Measurements from ENCODE around the gene OTOP3.
"Not testable (repeated sequence)": the region's sequence is repeated elsewhere in the genome, so short reads cannot be mapped to it uniquely, and the experiment has no call there.

Gene OTOP3

GRCh38 chr17:74935585-74936469 lies at the start of gene OTOP3:
OTOP3 (plus strand) TSS chr17:74935898; CDS start chr17:74935922, 24 bp downstream.
- DNase-seq = no peak

GRCh38 chr17:74888469-74888868 lies 47.2 kb upstream of the OTOP3 start:
- DNase-seq = no peak

GRCh38 chr17:74890554-74890953 lies 45.1 kb upstream of the OTOP3 start:
- DNase-seq = no peak

- DNase-seq = no peak
These were observed 43.5 kb upstream of the OTOP3 start for GRCh38 chr17:74892013-74892841.

- no peak for DNase-seq
These were observed 42.5 kb upstream of the OTOP3 start, which contains the start of gene FADS6 for GRCh38 chr17:74892974-74893911. FADS6 (minus strand) TSS chr17:74893633; CDS start chr17:74893595, 38 bp downstream.

- no peak for DNase-seq
These were observed 41.6 kb upstream of the OTOP3 start for GRCh38 chr17:74893936-74894671.

- no peak for DNase-seq
These were observed 37.2 kb upstream of the OTOP3 start for GRCh38 chr17:74898376-74898946.

GRCh38 chr17:74900208-74900607 lies 35.5 kb upstream of the OTOP3 start:
- no peak for DNase-seq

GRCh38 chr17:74901353-74902135 lies 34.2 kb upstream of the OTOP3 start:
- DNase-seq = no peak

GRCh38 chr17:74903034-74903433 lies 32.7 kb upstream of the OTOP3 start:
- no peak for DNase-seq

GRCh38 chr17:74903671-74904070 lies 32.0 kb upstream of the OTOP3 start:
- DNase-seq = no peak

- DNase-seq = no peak
These were observed 30.9 kb upstream of the OTOP3 start for GRCh38 chr17:74904687-74905409.

GRCh38 chr17:74906214-74906793 lies 29.4 kb upstream of the OTOP3 start:
- DNase-seq = not testable (repeated sequence)

- DNase-seq = no peak
These were observed 28.7 kb upstream of the OTOP3 start for GRCh38 chr17:74907012-74907411.

GRCh38 chr17:74909097-74909496 lies 26.6 kb upstream of the OTOP3 start:
- not testable (repeated sequence) for DNase-seq

- DNase-seq = not testable (repeated sequence)
These were observed 24.3 kb upstream of the OTOP3 start for GRCh38 chr17:74911423-74911822.

- no peak for DNase-seq
These were observed 19.4 kb upstream of the OTOP3 start for GRCh38 chr17:74916136-74916850.

GRCh38 chr17:74916851-74917199 lies 18.9 kb upstream of the OTOP3 start:
- no peak for DNase-seq

- DNase-seq = no peak
These were observed 18.3 kb upstream of the OTOP3 start for GRCh38 chr17:74917430-74917829.

All from stimulated activated CD4-positive, alpha-beta T cell treated with anti-CD3 and anti-CD28 coated beads, Interleukin-4, amount 100 ng/mL, for 4 hours (primary cell).